Measurements from ENCODE around the gene GRIA1.

The GRIA1 gene

GRCh38 chr5:153791339-153791738, 300.9 kb downstream of the GRIA1 start:
- H3K27me3 ChIP-seq (replicated peaks; ENCODE audit: insufficient read depth, low read length), result no peaks in the 10 kb centered on the region
- H3K9ac ChIP-seq (ENCODE audit: low read length), result no peak overlapping the region
- no peak for DNase-seq
- H2AFZ ChIP-seq (ENCODE audit: low read length), result no peak overlapping the region
- H3K27ac ChIP-seq (ENCODE audit: low read length), result no peak overlapping the region
- H3K4me1 ChIP-seq (ENCODE audit: low read length), result no peaks in the 10 kb centered on the region
- no peaks in the 10 kb centered on the region for H3F3A ChIP-seq (ENCODE audit: insufficient read depth, low read length)
- no peaks in the 10 kb centered on the region for H4K20me1 ChIP-seq (ENCODE audit: insufficient read depth, low read length)
- no peak overlapping the region for H3K4me2 ChIP-seq (ENCODE audit: low read depth, low read length)
- no peaks in the 10 kb centered on the region for H3K36me3 ChIP-seq (replicated peaks; ENCODE audit: insufficient read depth, low read length)
- H3K4me3 ChIP-seq (ENCODE audit: low read length), result no peak overlapping the region
- no peaks in the 10 kb centered on the region for H3K9me3 ChIP-seq (replicated peaks; ENCODE audit: insufficient read depth, low read length)
- no peaks in the 10 kb centered on the region for H3K79me2 ChIP-seq (ENCODE audit: low read length)
- no peaks in the 10 kb centered on the region for H3K9me2 ChIP-seq (replicated peaks; ENCODE audit: insufficient read depth, low read length)
- TF ChIP-seq CTCF (IDR thresholded peaks at IDR 0.05; ENCODE audit: low read length) (no peak), EZH2phosphoT487 (IDR thresholded peaks at IDR 0.05; ENCODE audit: low read length) (no peak), EZH2 (optimal IDR thresholded peaks at IDR 0.05; ENCODE audit: low read depth, low read length) (no peak)

- Histone ChIP-seq H3K4me2 (ENCODE audit: low read depth, low read length) (no peak overlapping the region), H3K9ac (ENCODE audit: low read length) (no peak overlapping the region), H3K36me3 (replicated peaks; ENCODE audit: insufficient read depth, low read length) (no peaks in the 10 kb centered on the region), H2AFZ (ENCODE audit: low read length) (no peak overlapping the region), H3K9me3 (replicated peaks; ENCODE audit: insufficient read depth, low read length) (no peaks in the 10 kb centered on the region), H3K4me1 (ENCODE audit: low read length) (no peaks in the 10 kb centered on the region), H3K27me3 (replicated peaks; ENCODE audit: insufficient read depth, low read length) (no peaks in the 10 kb centered on the region), H3F3A (ENCODE audit: insufficient read depth, low read length) (no peaks in the 10 kb centered on the region), H3K27ac (ENCODE audit: low read length) (no peak overlapping the region), H4K20me1 (ENCODE audit: insufficient read depth, low read length) (no peaks in the 10 kb centered on the region), H3K9me2 (replicated peaks; ENCODE audit: insufficient read depth, low read length) (no peaks in the 10 kb centered on the region), H3K4me3 (ENCODE audit: low read length) (no peak overlapping the region), H3K79me2 (ENCODE audit: low read length) (no peaks in the 10 kb centered on the region)
- no peak for TF ChIP-seq CTCF (IDR thresholded peaks at IDR 0.05; ENCODE audit: low read length)
- TF ChIP-seq EZH2phosphoT487 (IDR thresholded peaks at IDR 0.05; ENCODE audit: low read length), result no peak
- no peak for TF ChIP-seq EZH2 (optimal IDR thresholded peaks at IDR 0.05; ENCODE audit: low read depth, low read length)
- no peak for DNase-seq
Observed at GRCh38 chr5:153792305-153792704, 301.8 kb downstream of the GRIA1 start.

GRCh38 chr5:153793699-153794098, 303.2 kb downstream of the GRIA1 start:
- TF ChIP-seq EZH2phosphoT487 (IDR thresholded peaks at IDR 0.05; ENCODE audit: low read length), result no peak
- no peak for TF ChIP-seq EZH2 (optimal IDR thresholded peaks at IDR 0.05; ENCODE audit: low read depth, low read length)
- TF ChIP-seq CTCF (IDR thresholded peaks at IDR 0.05; ENCODE audit: low read length), result no peak
- Histone ChIP-seq H3K9me2 (replicated peaks; ENCODE audit: insufficient read depth, low read length) (no peaks in the 10 kb centered on the region), H3K4me2 (ENCODE audit: low read depth, low read length) (no peak overlapping the region), H3K9me3 (replicated peaks; ENCODE audit: insufficient read depth, low read length) (no peaks in the 10 kb centered on the region), H3K27ac (ENCODE audit: low read length) (no peak overlapping the region), H2AFZ (ENCODE audit: low read length) (no peak overlapping the region), H3K9ac (ENCODE audit: low read length) (no peak overlapping the region), H3F3A (ENCODE audit: insufficient read depth, low read length) (no peaks in the 10 kb centered on the region), H3K4me1 (ENCODE audit: low read length) (no peaks in the 10 kb centered on the region), H3K27me3 (replicated peaks; ENCODE audit: insufficient read depth, low read length) (no peaks in the 10 kb centered on the region), H3K36me3 (replicated peaks; ENCODE audit: insufficient read depth, low read length) (no peaks in the 10 kb centered on the region), H4K20me1 (ENCODE audit: insufficient read depth, low read length) (no peaks in the 10 kb centered on the region), H3K79me2 (ENCODE audit: low read length) (no peaks in the 10 kb centered on the region), H3K4me3 (ENCODE audit: low read length) (no peak overlapping the region)
- no peak for DNase-seq

Data from MM.1S (cell line).